Measurements from ENCODE around the gene CFAP99.

CFAP99 gene

DNA sequence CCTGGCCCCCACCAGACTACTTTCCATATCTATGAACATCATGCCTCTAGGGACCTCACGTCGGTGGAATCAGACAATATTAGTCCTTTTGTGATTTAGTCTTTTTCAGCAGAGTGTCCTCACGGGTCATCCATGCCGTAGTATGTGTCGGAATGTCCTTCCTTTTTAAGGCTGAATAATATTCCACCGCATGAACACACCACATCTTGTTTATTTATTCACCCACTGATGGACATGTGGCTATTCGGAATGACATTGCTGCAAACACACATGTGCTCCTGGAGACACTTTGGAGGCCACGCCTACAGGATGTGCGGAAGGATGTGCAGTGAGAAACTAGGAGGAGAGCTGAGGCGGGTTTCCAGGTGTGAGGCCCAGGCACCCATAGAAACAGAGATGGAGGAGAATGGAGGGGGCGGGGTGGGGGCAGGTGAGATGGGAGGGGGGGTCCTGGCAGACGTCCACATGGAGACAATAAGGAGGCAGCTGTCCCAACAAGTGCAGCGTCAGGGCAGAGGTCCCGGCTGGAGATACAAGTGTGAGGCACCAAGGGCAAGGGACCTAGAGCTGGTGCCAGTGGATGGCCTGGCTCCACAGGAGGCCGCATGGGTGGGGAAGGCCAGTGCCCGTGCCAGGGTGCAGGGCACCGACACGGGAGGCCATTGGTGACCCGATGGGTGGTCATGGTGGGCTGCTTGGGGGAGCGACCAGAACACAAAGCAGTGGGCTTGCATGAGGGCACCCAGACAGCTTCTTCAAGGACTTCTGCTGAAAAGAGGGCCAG is 21.0 kb upstream of the CFAP99 start:
- H3K4me3 ChIP-seq (replicated peaks; ENCODE audit: low read depth, low read length), result no peak overlapping the region
- TF ChIP-seq, protein P1, sequence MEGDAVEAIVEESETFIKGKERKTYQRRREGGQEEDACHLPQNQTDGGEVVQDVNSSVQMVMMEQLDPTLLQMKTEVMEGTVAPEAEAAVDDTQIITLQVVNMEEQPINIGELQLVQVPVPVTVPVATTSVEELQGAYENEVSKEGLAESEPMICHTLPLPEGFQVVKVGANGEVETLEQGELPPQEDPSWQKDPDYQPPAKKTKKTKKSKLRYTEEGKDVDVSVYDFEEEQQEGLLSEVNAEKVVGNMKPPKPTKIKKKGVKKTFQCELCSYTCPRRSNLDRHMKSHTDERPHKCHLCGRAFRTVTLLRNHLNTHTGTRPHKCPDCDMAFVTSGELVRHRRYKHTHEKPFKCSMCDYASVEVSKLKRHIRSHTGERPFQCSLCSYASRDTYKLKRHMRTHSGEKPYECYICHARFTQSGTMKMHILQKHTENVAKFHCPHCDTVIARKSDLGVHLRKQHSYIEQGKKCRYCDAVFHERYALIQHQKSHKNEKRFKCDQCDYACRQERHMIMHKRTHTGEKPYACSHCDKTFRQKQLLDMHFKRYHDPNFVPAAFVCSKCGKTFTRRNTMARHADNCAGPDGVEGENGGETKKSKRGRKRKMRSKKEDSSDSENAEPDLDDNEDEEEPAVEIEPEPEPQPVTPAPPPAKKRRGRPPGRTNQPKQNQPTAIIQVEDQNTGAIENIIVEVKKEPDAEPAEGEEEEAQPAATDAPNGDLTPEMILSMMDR (IDR thresholded peaks at IDR 0.05; ENCODE audit: low read depth, low read length, missing control alignments), result no peak
- no peak for DNase-seq (ENCODE audit: extremely low read depth, low read depth)

DNA sequence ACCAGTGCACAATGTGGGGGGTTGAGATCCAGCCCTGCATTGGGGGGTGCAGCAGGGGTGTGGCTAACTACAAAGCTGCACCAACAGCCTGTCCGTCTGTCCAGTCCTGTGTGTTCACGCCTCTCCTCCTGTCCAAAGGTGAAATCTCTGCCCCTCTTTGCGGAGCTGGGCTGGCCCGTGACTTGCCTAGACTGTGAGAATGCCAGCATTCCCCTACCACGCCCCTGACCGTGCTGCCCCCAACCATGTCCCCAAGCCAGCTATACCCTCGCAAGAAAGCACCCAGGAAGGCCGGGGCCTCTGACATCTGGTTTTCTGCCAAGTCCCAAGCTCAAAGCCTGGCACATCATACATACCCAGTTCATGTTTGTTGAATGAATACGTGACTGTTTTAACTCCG is 19.5 kb upstream of the CFAP99 start:
- TF ChIP-seq, protein P1 (IDR thresholded peaks at IDR 0.05; ENCODE audit: low read depth, low read length, missing control alignments), result no peak
- no peak overlapping the region for H3K4me3 ChIP-seq (replicated peaks; ENCODE audit: low read depth, low read length)
- no peak for DNase-seq (ENCODE audit: extremely low read depth, low read depth)

DNA sequence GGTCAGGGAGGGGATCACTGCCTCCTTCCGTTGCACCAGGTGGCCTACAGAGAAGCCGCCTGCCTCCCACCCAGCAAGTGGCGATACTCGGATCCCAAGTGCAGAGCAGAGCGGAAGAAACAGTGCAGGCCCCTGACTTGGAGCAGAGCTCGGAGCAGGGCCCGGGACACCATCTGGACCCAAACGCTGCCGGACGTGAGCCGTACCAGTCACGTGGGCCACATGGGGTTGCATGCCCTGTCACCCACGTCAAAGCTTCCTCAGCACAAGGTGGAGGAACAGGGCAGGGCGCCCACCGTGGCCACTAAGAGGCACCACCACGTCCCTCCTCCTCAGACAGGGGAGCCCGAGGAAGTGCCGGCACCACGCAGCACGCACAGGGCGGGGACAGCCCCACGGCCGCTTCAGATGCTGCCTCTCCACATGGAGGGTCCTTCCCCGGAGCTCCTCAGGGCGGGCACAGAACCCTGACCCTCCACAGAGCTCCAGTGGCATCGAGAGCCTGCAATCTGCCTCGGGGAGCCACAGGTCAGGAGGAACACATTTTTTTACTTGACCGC is 19.0 kb upstream of the CFAP99 start:
- no peak for DNase-seq (ENCODE audit: extremely low read depth, low read depth)
- TF ChIP-seq, protein P1 (IDR thresholded peaks at IDR 0.05; ENCODE audit: low read depth, low read length, missing control alignments), result no peak
- H3K4me3 ChIP-seq (replicated peaks; ENCODE audit: low read depth, low read length), result no peak overlapping the region

DNA sequence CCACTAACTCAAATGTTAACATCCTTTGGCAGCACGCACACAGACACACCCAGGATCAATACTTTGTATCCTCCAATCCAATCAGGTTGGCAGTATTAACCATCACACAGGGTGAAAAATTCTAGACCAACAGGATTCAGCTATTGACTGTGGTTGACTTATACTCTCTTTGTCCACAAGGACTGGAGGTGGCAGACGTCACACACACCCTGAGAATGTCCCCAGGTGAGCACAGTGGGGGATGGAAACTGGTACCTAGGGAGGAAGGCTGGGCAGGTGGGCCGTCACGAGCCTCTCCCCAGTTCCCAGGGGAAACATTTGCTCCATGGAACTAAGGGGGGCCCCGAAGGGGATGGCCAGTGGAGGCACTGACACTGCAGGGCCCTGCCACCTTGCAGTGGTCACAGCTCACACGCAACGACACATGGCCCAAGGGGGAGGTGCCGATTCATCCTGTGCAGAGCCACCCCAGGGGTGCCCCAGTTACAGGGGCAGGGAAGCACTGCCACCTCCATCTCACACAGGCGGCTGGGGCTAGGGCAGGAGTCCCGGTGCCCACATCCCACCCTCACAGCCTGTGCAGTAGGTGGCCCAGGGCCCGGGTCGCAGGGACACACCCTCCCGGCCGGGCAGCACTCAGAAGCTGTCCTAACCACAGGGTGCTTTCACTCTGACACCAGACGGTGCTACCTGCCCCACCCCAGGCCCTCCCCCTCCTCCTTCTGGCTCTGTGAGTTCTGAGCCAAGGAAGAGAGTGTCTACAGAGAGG is 17.7 kb upstream of the CFAP99 start:
- TF ChIP-seq, protein P1 (IDR thresholded peaks at IDR 0.05; ENCODE audit: low read depth, low read length, missing control alignments), result no peak
- H3K4me3 ChIP-seq (replicated peaks; ENCODE audit: low read depth, low read length), result no peak overlapping the region
- no peak for DNase-seq (ENCODE audit: extremely low read depth, low read depth)

DNA sequence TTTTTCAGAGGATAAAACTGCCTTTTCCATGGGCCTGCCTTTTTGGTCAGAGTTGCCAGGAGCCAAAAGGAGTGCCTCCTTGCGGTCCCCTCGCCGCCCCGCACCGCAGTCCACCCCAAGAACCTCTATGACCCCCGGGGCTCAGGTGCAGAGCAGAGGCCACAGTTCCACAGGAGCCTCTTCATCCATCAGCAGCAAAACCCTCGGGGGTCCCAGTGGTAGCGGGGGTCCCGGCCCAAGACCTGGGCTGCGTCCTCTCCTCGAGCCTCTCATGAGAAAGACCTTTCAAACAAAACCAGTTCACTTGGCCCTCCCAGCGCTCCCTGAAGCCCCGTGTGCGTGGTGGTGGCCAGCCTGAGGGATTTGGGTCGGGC is 17.2 kb upstream of the CFAP99 start:
- TF ChIP-seq, protein P1 (IDR thresholded peaks at IDR 0.05; ENCODE audit: low read depth, low read length, missing control alignments), result no peak
- no peak overlapping the region for H3K4me3 ChIP-seq (replicated peaks; ENCODE audit: low read depth, low read length)
- DNase-seq (ENCODE audit: extremely low read depth, low read depth), result no peak

DNA sequence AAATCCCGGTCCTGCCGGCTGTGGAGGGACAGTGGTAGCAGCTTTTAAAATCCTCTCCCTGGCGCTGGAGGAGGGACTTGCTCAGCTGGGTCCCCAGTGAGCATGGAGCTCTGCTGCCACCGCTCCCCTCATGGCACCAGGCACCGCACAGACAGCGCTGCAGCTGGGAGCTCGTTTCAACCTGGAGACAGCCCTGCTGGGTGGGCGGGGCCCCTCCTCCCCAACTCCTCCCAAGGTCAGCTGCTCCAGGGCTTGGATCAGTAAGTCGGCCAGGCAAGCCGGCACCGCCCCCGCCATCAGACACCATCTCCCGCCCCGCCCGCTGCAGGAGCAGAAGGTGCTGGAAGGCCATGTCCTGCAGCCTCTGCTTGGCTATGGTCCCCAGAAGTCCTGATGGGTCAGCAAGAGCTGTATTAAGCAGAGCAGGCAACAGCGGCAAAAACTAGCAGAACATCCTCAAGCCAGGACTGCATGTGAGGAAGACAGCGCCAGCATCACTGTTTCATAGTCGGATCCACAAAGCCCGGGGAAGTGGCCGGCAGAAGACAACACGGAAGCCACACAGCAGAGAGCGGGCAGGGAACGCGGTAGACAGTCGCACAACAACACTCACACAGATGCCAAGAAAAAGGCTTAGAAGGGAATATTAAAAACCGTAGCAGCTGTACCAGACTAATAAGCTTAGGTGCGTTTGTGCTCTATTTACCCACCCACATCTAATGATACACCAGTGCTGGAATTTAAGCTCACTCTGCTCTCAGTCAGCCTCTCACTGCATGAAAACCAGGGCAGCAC is 16.5 kb upstream of the CFAP99 start:
- no peak overlapping the region for H3K4me3 ChIP-seq (replicated peaks; ENCODE audit: low read depth, low read length)
- no peak for DNase-seq (ENCODE audit: extremely low read depth, low read depth)
- TF ChIP-seq, protein P1 (IDR thresholded peaks at IDR 0.05; ENCODE audit: low read depth, low read length, missing control alignments), result no peak

All from HFF-Myc (cell line).